Epithelial cell of prostate (primary cell): ENCODE data around the gene KCNA10.
A peak's percentile ranks its signal among the peaks of the same experiment; 100 is the strongest.

Source experiments
- DNase-seq: peaks from one replicate; pipeline ENCODE4 v3.0.0-alpha.2; 2011; ENCODE audit warnings: low read depth, low spot score
- H3K27ac ChIP-seq: fragments of 450-650 bp; 2 replicates; pipeline ENCODE4 v1.5.1; 2017; ENCODE audit warnings: mild to moderate bottlenecking

The KCNA10 gene

DNA sequence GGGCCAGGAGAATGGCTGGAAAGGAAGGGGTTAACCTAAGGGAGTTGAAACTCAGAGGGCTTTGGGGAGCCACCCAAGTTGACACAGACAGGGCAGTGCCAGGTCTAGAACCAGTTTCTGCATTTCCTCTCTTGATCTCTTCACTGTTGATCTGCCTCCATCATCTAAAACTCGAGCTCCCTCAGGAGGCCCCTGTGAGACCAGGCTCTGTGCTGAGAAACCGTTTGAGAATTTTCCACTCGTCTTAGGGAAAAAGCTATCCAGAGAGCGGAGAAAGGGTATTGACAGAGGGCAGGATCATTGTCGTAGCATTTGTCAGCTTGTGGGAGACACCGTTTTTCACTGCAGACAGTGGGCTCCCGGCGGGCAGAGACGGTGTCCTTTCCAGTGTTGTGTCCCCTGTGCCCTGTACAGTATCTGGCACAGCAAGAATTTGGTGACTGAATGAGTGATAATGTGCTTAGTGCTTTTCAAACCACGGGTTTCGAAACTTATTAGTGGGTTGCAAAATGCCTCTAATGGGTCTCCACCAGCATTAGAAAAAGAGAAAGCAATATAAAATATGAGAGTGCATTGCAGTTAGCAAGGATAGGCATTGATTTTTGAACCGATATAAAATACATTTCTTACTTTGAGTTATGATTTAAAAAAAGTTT lies 36.9 kb downstream of the KCNA10 start:
- no peak overlapping the region for H3K27ac ChIP-seq
- no peak for DNase-seq

DNA sequence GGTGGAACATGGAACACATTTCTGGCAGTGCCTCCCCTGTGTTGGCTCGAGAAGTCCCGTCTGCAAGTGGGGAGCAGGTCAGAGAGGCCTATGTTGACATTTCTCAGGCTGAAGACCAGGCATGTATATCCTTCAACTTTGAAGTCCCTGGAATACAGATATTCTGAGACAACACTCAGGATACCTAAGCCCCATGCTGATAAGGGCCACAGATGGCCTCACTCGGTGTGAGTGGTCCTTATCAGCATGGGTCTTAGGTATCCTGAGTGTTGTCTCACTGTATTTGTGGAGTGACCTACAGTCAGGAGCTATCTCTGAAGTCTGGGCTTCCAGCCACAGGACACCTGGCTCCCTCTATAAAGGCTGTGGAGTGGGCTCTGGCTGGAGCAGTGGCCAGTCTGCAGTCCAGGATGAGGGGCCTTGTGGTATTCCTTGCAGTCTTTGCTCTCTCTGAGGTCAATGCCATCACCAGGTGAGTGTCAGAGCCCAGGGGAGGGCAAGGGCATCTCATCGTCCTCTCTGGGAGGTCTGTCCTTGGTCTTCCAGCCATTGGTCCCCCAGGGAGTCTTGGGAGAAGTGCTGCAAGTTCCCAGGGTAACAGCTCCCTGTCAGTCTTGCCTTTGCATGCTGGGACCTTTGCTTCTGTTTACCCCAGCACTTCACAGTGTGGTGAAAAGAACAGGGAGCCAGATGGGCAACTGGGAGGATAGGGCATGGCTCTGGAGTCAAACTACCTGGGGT lies 38.4 kb downstream of the KCNA10 start:
- DNase-seq: no peak
- H3K27ac ChIP-seq: no peak overlapping the region

DNA sequence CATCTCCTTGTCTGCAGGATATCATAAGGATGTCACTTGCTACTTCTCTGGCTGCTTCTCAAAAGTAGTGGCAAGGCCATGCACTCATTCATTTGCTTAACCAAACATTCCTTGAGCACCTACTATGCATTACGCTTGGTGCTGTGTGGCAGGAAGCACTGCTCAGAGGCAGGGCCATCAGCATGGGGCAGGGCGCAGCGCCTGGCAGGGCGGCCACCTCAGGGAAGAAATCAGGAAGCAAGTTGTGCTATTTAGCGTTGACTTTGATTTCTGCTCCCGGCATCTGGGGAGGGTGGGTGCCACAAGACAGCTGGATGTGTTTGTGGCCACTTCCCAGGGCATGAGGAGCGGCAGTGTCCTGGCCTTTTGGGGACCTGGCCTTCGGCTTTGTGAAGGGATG lies 40.1 kb downstream of the KCNA10 start:
- no peak for DNase-seq
- no peak overlapping the region for H3K27ac ChIP-seq

DNA sequence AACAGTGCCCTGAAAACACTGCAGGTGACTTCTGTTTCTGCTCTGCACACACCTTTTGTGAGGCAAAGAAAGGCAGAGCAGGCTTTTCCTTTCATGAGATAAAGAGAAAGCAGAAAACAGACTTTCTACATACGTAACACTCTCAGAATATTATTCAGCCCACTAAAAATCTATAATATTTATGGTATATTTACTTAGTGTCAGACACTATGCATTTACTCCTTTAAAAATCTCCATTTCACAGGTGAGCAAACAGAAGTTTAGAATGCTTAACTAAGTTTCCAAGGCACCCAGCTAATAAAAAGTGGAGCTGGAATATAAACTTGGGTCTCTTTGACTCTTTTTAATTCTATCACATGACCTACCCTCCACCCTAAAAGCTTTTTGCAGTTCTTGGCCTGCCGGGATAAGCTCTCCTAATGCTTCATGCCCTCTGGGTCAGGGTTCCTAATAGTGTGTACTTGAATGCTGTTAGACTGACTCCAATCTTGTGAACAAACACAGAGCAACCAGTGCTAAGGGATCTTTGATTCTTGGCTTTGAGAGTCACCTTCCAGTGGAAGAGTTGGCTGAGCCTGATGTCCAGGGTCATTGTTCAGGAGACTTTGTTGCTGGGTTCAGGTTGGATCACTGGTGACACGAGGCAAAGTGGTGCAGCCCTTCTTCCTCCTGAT lies 40.9 kb downstream of the KCNA10 start:
- no peak for DNase-seq
- peak overlapping the region; percentile 55 for H3K27ac ChIP-seq

DNA sequence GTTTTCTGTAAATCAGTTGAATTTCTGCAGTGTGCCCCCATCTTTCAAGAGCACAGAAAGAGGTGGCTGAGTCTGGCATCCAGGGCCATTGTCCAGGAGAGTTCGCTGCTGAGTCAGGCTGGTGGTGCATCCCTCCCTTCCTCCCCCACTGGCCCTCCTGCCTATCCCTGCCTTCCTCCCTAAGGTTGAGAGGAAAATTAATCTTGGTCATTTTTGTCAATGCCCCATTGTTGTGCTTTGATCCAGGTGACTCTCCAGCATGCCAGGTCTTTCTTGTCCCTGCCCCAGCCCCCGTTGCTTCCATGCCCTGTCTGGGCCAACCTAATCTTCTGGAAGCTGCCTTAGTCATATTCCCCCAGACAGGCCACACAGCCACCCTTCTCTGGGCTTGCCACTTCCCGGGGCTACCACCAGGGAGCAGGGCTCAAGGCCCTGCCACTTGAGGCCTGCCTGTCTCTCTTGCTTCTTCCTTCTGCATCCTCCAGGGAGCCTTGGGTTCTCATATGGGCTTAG lies 41.5 kb downstream of the KCNA10 start:
- no peak for DNase-seq

DNA sequence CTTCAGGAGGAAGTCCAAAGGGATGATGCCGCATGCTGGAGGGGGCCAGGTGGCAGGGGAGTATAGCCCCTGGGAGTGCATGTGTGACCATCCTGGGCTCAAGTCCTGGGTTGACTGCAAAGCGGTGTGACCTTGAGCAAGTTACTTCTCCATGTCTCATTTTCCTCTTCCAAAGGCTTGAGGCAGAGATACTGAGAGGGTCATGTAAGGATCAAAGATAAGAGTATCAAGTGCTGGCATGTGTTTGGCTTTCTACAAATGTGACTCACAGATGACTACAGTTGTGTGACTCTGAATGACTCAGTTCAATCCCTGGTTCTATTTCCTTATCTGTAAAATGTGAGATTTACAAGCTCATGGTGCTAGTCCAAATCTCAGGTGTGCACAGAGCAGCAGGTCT lies 41.9 kb downstream of the KCNA10 start:
- peak overlapping the region; percentile 55 for H3K27ac ChIP-seq
- peak; percentile 86 for DNase-seq

More for the DNA sequence above, 41.5 kb downstream of the KCNA10 start:
- H3K27ac ChIP-seq: peak overlapping the region; percentile 55

DNA sequence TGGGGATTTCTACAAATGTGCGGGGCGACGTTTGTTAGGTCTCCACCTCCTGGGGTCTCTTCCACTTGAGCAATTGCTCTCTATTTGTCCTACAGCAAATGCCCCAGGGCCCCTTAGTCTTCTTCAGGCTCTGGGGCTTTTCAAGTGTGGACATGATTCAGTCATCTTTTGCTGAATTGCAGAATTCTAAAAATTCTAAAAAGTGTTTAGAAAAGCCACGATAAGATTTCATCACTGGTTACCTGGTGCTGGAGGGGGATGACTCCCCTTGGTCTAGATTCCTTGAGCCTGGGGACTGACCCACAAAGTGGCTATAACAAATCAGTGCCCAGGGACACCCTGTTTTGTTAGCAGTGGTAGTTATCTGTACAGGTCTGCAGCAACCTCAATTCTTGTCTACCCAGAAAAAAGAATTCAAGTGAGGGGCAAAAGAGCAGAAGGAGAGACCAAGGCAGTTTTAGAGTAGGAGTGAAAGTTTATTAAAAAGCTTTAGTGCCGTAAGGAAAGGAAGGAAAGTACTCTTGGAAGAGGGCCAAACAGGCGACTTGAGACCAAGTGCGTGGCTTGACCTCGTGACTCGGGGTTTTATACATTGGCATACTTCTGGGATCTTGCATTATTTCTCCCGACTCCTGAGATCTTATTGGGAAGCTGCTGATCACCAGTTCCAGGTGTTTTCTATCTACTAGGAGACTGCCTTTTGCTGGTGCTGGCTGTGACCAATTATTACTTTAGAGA lies 42.8 kb downstream of the KCNA10 start:
- H3K27ac ChIP-seq: no peak overlapping the region
- DNase-seq: no peak

DNA sequence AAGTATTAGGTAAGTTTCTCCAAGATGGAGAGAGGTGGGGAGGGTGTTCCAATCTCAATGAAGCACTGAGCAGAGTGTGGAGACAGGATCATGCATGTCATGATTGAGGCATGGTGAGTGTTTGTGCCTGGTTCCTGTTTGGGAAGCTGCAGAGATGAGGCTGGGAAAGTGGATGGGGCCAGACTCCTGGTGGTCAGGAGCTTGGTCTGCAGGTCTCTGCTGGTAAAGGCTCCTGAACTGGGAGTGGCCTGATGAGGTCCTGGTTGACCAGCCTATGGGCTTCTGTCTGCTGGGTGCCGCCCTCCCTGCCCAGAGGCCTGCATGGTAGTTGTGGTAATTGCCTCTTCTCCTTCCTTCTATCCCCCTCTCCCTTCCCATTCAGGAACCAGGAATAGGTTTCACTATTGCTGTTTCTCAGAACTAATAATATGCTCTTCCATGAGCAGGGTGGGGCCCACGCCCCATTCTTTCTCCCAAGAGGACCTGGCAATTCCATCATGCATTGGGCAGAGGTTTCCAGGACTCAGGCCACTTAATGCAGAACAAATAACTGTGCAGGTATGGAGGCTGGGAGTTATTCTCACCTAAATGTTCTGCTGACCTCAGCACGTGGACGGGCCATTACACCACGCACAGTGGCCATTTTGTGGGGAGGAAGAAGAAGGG lies 43.5 kb downstream of the KCNA10 start:
- no peak overlapping the region for H3K27ac ChIP-seq
- DNase-seq: no peak

DNA sequence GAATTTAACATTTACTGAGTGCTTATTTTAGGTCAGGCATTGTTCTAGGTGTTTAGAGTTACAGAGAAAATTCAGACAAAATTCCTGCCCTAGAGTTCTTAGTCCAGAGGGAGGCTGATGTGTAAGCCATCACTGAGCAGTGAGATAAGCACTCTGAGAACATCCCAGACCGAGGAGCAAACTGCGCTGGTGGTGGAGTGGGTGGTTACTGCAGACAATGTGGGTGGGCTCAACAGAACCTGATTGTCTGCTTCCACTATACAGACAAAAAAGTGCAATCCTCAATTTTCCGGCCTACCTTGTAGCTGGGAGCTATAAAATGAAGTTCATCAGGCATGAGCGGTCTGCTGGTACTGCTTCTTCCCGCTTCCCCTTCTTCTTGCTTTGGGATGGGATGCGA lies 44.5 kb downstream of the KCNA10 start:
- no peak for DNase-seq
- no peak overlapping the region for H3K27ac ChIP-seq

DNA sequence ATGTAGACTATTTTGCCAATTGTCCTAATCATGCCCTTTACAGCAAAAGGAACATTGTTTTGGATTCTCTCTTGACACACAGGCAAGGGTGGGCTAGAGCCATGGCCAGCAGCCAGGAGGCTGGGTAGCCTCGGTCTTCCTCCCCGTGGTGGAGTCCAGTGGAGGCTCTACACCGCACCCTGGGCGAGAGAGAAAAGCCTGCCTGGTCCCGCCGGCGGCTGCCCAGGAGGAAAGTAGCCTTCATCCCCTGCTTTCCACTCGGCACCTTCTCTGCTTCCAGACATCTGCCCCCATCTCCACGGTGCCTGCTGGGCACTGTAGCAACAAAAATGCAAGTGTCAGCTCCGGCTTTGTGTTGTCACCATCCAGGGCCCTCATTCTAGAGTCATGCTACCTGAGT lies 46.4 kb downstream of the KCNA10 start:
- no peak overlapping the region for H3K27ac ChIP-seq
- no peak for DNase-seq

DNA sequence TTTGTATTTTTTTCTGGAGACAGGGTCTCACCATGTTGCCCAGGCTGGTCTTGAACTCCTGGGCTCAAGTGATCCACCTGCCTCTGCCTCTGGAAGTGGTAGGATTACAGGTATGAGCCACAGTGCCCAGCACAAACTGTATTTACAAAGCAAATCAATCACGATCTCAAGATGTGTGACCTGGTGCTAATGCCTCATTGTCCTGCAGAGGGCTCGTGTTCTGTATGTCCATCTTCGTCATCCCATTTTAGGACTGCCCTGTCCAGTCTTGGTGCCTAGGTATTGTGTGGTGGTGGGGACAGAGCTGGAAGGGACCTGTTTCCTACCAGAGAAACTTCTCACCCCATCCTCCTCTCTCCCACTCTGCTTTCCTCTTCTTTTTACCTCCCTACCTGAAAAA lies 47.8 kb downstream of the KCNA10 start:
- no peak for DNase-seq
- no peak overlapping the region for H3K27ac ChIP-seq
